ENCODE results near the gene HLX. TPM values are rescaled to one million over a fixed set of nuclear protein-coding genes. Genes with fewer than 3 reads are reported as not detected.
A peak's percentile ranks its signal among the peaks of the same experiment; 100 is the strongest.

HLX gene
- polyA plus RNA-seq, 3 donors, result 17.1 to 44.0 (median 17.6) TPM

DNA sequence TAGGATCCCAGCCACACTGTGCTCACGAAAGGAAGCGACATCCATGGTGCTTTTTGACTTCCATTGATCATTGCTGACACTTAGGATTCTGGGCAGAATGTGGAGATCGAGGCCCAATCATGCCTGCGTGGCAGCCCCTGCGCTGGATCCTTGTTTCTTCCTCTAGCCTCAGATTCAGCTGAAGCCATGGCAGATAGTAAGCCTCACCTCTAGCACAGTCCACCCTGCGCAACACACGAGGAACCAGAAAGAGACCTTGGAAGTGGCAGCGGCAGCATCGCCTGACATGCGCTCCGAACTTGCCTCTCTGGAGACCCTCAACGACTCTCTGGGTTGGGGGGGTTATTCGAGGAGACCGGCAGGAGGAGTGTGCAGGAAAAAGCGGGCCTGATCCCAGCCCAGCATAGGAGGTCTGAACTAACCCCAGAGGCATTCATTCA is 10.6 kb downstream of the HLX start:
- Mint-ChIP-seq H3K4me1 (peaks cover 75% of the 10 kb centered on the region), H3K36me3 (peaks cover 47 to 49% of the 10 kb centered on the region in 2 donors), H3K4me3 (peak overlapping the region in 1 of 2 donors; percentile 97), H3K9me3 (peaks cover 0 to 42% (median 36%) of the 10 kb centered on the region in 7 donors), H3K27me3 (ENCODE audit: low read depth in 3 of 3) (peaks cover 91 to 92% (median 91%) of the 10 kb centered on the region in 3 donors), H3K27ac (peak overlapping the region in 1 of 7 donors; percentile 50)
- Histone ChIP-seq H3K36me3 (replicated peaks in 1 of 2; ENCODE audit: control insufficient read depth in 1 of 2, insufficient read depth in 2 of 2, low read length in 2 of 2) (peaks cover 15 to 19% of the 10 kb centered on the region in 2 donors), H3K4me1 (ENCODE audit: control insufficient read depth in 1 of 2, insufficient read depth in 2 of 2, low read length in 2 of 2) (peaks cover 51 to 53% of the 10 kb centered on the region in 2 donors), H3K4me2 (replicated peaks; ENCODE audit: extremely low read depth, low read length, poor library complexity, severe bottlenecking) (no peak overlapping the region), H3K27me3 (ENCODE audit: control insufficient read depth in 2 of 2, insufficient read depth in 2 of 2, low read length in 2 of 2) (peaks cover 65 to 89% of the 10 kb centered on the region in 2 donors), H3K9me3 (replicated peaks in 1 of 2; ENCODE audit: control insufficient read depth in 1 of 2, insufficient read depth in 1 of 2, low read length in 2 of 2) (peaks cover 6 to 25% of the 10 kb centered on the region in 2 donors), H4K20me1 (ENCODE audit: insufficient read depth, low read length) (peaks cover 24% of the 10 kb centered on the region), H2AFZ (ENCODE audit: insufficient read depth, low read depth, low read length, poor library complexity, severe bottlenecking) (no peak overlapping the region), H3K4me3 (replicated peaks in 1 of 3; ENCODE audit: low read depth in 2 of 3, low read length in 3 of 3) (no peak overlapping the region), H3K27ac (ENCODE audit: low read depth in 1 of 2, low read length in 2 of 2) (no peak overlapping the region), H3K9ac (ENCODE audit: insufficient read depth, low read length, poor library complexity, severe bottlenecking) (no peak overlapping the region), H3K79me2 (ENCODE audit: insufficient read depth, low read length) (peaks cover 3% of the 10 kb centered on the region)
- intact Hi-C loops (cut with micrococcal nuclease), result loop anchor here in 1 of 2 donors (10.0 kb wide), 2 partner anchors 65 to 275 kb away; no protein-coding TSS in a partner anchor
- no peak for DNase-seq
- 100% methylated on average over 1 of the region's 15 CpGs for WGBS (ENCODE audit: insufficient coverage)
- no peak for TF ChIP-seq CTCF (IDR thresholded peaks at IDR 0.05)

DNA sequence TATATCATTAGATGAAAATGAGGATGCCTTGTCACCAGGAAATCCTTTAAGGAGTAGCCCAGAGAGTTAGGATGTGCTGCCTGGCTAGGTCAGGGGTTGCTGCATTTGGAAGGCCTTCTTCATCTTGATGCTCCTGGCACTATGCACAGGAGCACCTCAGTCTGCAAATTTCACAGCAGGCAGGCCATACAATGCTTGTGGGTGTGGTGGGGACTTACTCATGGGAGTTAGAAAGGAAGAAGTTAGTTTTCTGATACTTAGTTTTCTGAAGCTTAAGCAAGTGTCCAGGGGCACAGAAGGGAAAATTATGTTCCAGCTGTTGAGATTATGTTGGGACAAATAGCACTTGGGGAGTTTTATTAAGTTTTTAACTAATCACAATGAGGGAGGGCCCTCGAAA is 11.4 kb downstream of the HLX start:
- H3K36me3 Mint-ChIP-seq, result peaks cover 42% of the 10 kb centered on the region in 2 donors
- TF ChIP-seq CTCF (IDR thresholded peaks at IDR 0.05), result no peak
- Histone ChIP-seq H3K36me3 (replicated peaks in 1 of 2; ENCODE audit: control insufficient read depth in 1 of 2, insufficient read depth in 2 of 2, low read length in 2 of 2) (peaks cover 8 to 12% of the 10 kb centered on the region in 2 donors), H2AFZ (ENCODE audit: insufficient read depth, low read depth, low read length, poor library complexity, severe bottlenecking) (no peak overlapping the region), H3K4me2 (replicated peaks; ENCODE audit: extremely low read depth, low read length, poor library complexity, severe bottlenecking) (no peak overlapping the region), H3K27ac (ENCODE audit: low read depth in 1 of 2, low read length in 2 of 2) (no peak overlapping the region), H4K20me1 (ENCODE audit: insufficient read depth, low read length) (peaks cover 17% of the 10 kb centered on the region), H3K4me3 (replicated peaks in 1 of 3; ENCODE audit: low read depth in 2 of 3, low read length in 3 of 3) (no peak overlapping the region), H3K9me3 (replicated peaks in 1 of 2; ENCODE audit: control insufficient read depth in 1 of 2, insufficient read depth in 1 of 2, low read length in 2 of 2) (peaks cover 9 to 31% of the 10 kb centered on the region in 2 donors), H3K9ac (ENCODE audit: insufficient read depth, low read length, poor library complexity, severe bottlenecking) (no peak overlapping the region), H3K27me3 (ENCODE audit: control insufficient read depth in 2 of 2, insufficient read depth in 2 of 2, low read length in 2 of 2) (peaks cover 65 to 96% of the 10 kb centered on the region in 2 donors), H3K4me1 (ENCODE audit: control insufficient read depth in 1 of 2, insufficient read depth in 2 of 2, low read length in 2 of 2) (peaks cover 51 to 53% of the 10 kb centered on the region in 2 donors), H3K79me2 (ENCODE audit: insufficient read depth, low read length) (no peaks in the 10 kb centered on the region)
- peaks cover 68% of the 10 kb centered on the region for H3K4me1 Mint-ChIP-seq
- intact Hi-C loops (cut with micrococcal nuclease), result no loop called here
- WGBS (ENCODE audit: insufficient coverage), result no CpG with 5 or more reads among the region's 1 CpG
- H3K9me3 Mint-ChIP-seq, result peaks cover 0 to 43% (median 36%) of the 10 kb centered on the region in 7 donors
- H3K27ac Mint-ChIP-seq, result no peak overlapping the region
- peaks cover 90 to 98% (median 96%) of the 10 kb centered on the region in 3 donors for H3K27me3 Mint-ChIP-seq (ENCODE audit: low read depth in 3 of 3)
- peak overlapping the region; percentile 72 to 97 for H3K4me3 Mint-ChIP-seq
- no peak for DNase-seq

Data from CD14-positive monocyte (primary cell).